Measurements from ENCODE around the gene POLR1B.
"Not testable (repeated sequence)": the region's sequence is repeated elsewhere in the genome, so short reads cannot be mapped to it uniquely, and the experiment has no call there.

Gene POLR1B

GRCh38 chr2:112516801-112517200, 25.5 kb upstream of the POLR1B start:
- Histone ChIP-seq H3K4me1 (no peaks in the 10 kb centered on the region), H4K20me1 (no peaks in the 10 kb centered on the region), H3K36me3 (peaks cover 87% of the 10 kb centered on the region), H3K27ac (no peak overlapping the region), H3K4me3 (no peak overlapping the region), H3K9me3 (peaks cover 20% of the 10 kb centered on the region), H3K4me2 (no peak overlapping the region), H3K9ac (no peak overlapping the region), H3K27me3 (no peaks in the 10 kb centered on the region; the same call in 1 of the 2 replicates)
- no peak for TF ChIP-seq Cebpa-rat (IDR thresholded peaks at IDR 0.05)

- Histone ChIP-seq H4K20me1 (no peaks in the 10 kb centered on the region), H3K4me2 (no peak overlapping the region), H3K36me3 (peaks cover 99% of the 10 kb centered on the region), H3K27me3 (no peaks in the 10 kb centered on the region; the same call in 1 of the 2 replicates), H3K9ac (no peak overlapping the region), H3K9me3 (peaks cover 25% of the 10 kb centered on the region), H3K27ac (no peak overlapping the region), H3K4me1 (no peaks in the 10 kb centered on the region), H3K4me3 (no peak overlapping the region)
- no peak for TF ChIP-seq Cebpa-rat (IDR thresholded peaks at IDR 0.05)
Observed at GRCh38 chr2:112518807-112519206, 23.5 kb upstream of the POLR1B start.

- peaks cover 20% of the 10 kb centered on the region for H3K9me3 ChIP-seq
- H4K20me1 ChIP-seq: no peaks in the 10 kb centered on the region
- H3K4me3 ChIP-seq: no peak overlapping the region
- H3K4me2 ChIP-seq: no peak overlapping the region
- H3K36me3 ChIP-seq: peaks cover 94% of the 10 kb centered on the region
- H3K4me1 ChIP-seq: no peaks in the 10 kb centered on the region
- no peak overlapping the region for H3K9ac ChIP-seq
- TF ChIP-seq Cebpa-rat (IDR thresholded peaks at IDR 0.05): no peak
- H3K27me3 ChIP-seq: no peaks in the 10 kb centered on the region; the same call in 1 of the 2 replicates
- H3K27ac ChIP-seq: no peak overlapping the region
Observed at GRCh38 chr2:112519506-112519905, 22.8 kb upstream of the POLR1B start.

- no peaks in the 10 kb centered on the region for H4K20me1 ChIP-seq
- no peaks in the 10 kb centered on the region for H3K4me1 ChIP-seq
- TF ChIP-seq Cebpa-rat (IDR thresholded peaks at IDR 0.05): no peak
- no peak overlapping the region for H3K4me3 ChIP-seq
- no peak overlapping the region for H3K9ac ChIP-seq
- H3K36me3 ChIP-seq: peaks cover 86% of the 10 kb centered on the region
- no peak overlapping the region for H3K4me2 ChIP-seq
- H3K27me3 ChIP-seq: no peaks in the 10 kb centered on the region; the same call in 1 of the 2 replicates
- H3K27ac ChIP-seq: no peak overlapping the region
- peaks cover 12% of the 10 kb centered on the region for H3K9me3 ChIP-seq
Observed at GRCh38 chr2:112520234-112520783, 22.0 kb upstream of the POLR1B start.

GRCh38 chr2:112523291-112523777, 18.9 kb upstream of the POLR1B start:
- no peak overlapping the region for H3K27ac ChIP-seq
- peaks cover 64% of the 10 kb centered on the region for H3K36me3 ChIP-seq
- H3K4me2 ChIP-seq: no peak overlapping the region
- H3K9ac ChIP-seq: no peak overlapping the region
- H3K27me3 ChIP-seq: no peaks in the 10 kb centered on the region; the same call in 1 of the 2 replicates
- TF ChIP-seq Cebpa-rat (IDR thresholded peaks at IDR 0.05): no peak
- no peaks in the 10 kb centered on the region for H4K20me1 ChIP-seq
- 0 out of 2 replicates have a peak, but pooled peaks cover 6% of the 10 kb centered on the region for H3K9me3 ChIP-seq
- H3K4me1 ChIP-seq: no peaks in the 10 kb centered on the region
- H3K4me3 ChIP-seq: no peak overlapping the region

- H3K9ac ChIP-seq, H3K4me1 ChIP-seq, H3K27me3 ChIP-seq, H4K20me1 ChIP-seq, H3K4me2 ChIP-seq, H3K9me3 ChIP-seq, H3K4me3 ChIP-seq, H3K27ac ChIP-seq: not testable (repeated sequence)
- H3K36me3 ChIP-seq: peaks cover 64% of the 10 kb centered on the region
Observed at GRCh38 chr2:112524276-112524675, 18.0 kb upstream of the POLR1B start.

GRCh38 chr2:112528541-112528940, 13.7 kb upstream of the POLR1B start:
- Histone ChIP-seq H4K20me1 (no peaks in the 10 kb centered on the region), H3K4me1 (0 out of 2 replicates have a peak, but pooled peaks cover 10% of the 10 kb centered on the region), H3K4me2 (no peak overlapping the region), H3K4me3 (no peak overlapping the region), H3K9ac (no peak overlapping the region), H3K27ac (no peak overlapping the region), H3K36me3 (peaks cover 61% of the 10 kb centered on the region), H3K27me3 (no peaks in the 10 kb centered on the region), H3K9me3 (0 out of 2 replicates have a peak, but pooled peaks cover 4% of the 10 kb centered on the region)
- TF ChIP-seq Cebpa-rat (IDR thresholded peaks at IDR 0.05): no peak

GRCh38 chr2:112529757-112530156, 12.5 kb upstream of the POLR1B start:
- Histone ChIP-seq H3K27me3 (no peaks in the 10 kb centered on the region), H3K4me1 (0 out of 2 replicates have a peak, but pooled peaks cover 10% of the 10 kb centered on the region), H4K20me1 (no peaks in the 10 kb centered on the region), H3K36me3 (peaks cover 58% of the 10 kb centered on the region), H3K9ac (no peak overlapping the region), H3K9me3 (no peaks in the 10 kb centered on the region), H3K4me2 (no peak overlapping the region), H3K27ac (no peak overlapping the region), H3K4me3 (no peak overlapping the region)
- TF ChIP-seq Cebpa-rat (IDR thresholded peaks at IDR 0.05): no peak

- H3K36me3 ChIP-seq: peaks cover 58% of the 10 kb centered on the region
- no peak overlapping the region for H3K27ac ChIP-seq
- no peaks in the 10 kb centered on the region for H4K20me1 ChIP-seq
Observed at GRCh38 chr2:112530728-112531127, 11.5 kb upstream of the POLR1B start.

GRCh38 chr2:112534826-112535225, 7.4 kb upstream of the POLR1B start:
- H3K4me1 ChIP-seq: 0 out of 2 replicates have a peak, but pooled peaks cover under 1% of the 10 kb centered on the region

More at GRCh38 chr2:112530728-112531127, 11.5 kb upstream of the POLR1B start:
- H3K9ac ChIP-seq: no peak overlapping the region
- TF ChIP-seq Cebpa-rat (IDR thresholded peaks at IDR 0.05): no peak
- H3K9me3 ChIP-seq: no peaks in the 10 kb centered on the region
- 0 out of 2 replicates have a peak, but pooled peaks cover 10% of the 10 kb centered on the region for H3K4me1 ChIP-seq
- no peaks in the 10 kb centered on the region for H3K27me3 ChIP-seq
- H3K4me3 ChIP-seq: no peak overlapping the region
- no peak overlapping the region for H3K4me2 ChIP-seq

GRCh38 chr2:112536665-112537064, 5.6 kb upstream of the POLR1B start:
- not testable (repeated sequence) for H3K4me2 ChIP-seq, H3K9ac ChIP-seq, H3K9me3 ChIP-seq, H3K27ac ChIP-seq, H4K20me1 ChIP-seq, H3K27me3 ChIP-seq, H3K4me3 ChIP-seq, H3K4me1 ChIP-seq
- H3K36me3 ChIP-seq: peaks cover 19% of the 10 kb centered on the region

More at GRCh38 chr2:112534826-112535225, 7.4 kb upstream of the POLR1B start:
- Histone ChIP-seq H3K27ac (no peak overlapping the region), H3K9ac (no peak overlapping the region), H3K9me3 (no peaks in the 10 kb centered on the region), H3K27me3 (no peaks in the 10 kb centered on the region), H4K20me1 (no peaks in the 10 kb centered on the region), H3K4me2 (no peak overlapping the region), H3K4me3 (no peak overlapping the region), H3K36me3 (peaks cover 36% of the 10 kb centered on the region)
- no peak for TF ChIP-seq Cebpa-rat (IDR thresholded peaks at IDR 0.05)

Data from BLaER1 (cell line).